Gastrocnemius medialis (tissue), 4 donors: ENCODE results near the gene GPR132.

Experiments used
- POLR2A ChIP-seq, 2 donors: fragments of 450-650 bp; IDR thresholded peaks; one replicate each; pipeline ENCODE4 v1.6.1; 2017; ENCODE audit warnings: antibody characterized with exemption in 2 of 2, mild to moderate bottlenecking in 2 of 2, moderate library complexity in 2 of 2
- TF ChIP-seq, protein P1 (sequence below), 5 experiments: fragments of 450-650 bp in 3 of 5; fragments of 200-600 bp in 2 of 5; sonication (generic) in 2 of 5; IDR thresholded peaks in 4 of 5; conservative IDR thresholded peaks in 1 of 5; 1 replicate in 4 of 5; 2 replicates in 1 of 5; pipeline ENCODE4 v1.5.1; 2016 to 2019; ENCODE audit warnings: antibody characterized with exemption in 5 of 5, mild to moderate bottlenecking in 3 of 5, moderate library complexity in 3 of 5

DNA sequence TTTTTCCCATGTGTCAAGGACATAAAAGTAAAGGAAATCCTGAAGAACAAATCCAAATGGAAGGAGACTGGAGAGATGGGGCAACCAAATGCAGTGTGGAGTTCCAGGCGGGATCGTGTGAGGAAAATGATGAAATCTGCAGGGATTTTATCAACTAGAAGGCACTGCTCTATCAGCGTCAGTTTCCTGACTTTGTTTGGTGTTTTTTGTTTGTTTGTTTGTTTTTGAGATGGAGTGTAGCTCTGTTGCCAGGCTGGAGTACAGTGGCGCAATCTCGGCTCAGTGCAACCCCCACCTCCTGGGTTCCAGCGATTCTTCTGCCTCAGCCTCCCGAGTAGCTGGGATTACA is 43.3 kb upstream of the GPR132 start:
- TF ChIP-seq, protein P1, sequence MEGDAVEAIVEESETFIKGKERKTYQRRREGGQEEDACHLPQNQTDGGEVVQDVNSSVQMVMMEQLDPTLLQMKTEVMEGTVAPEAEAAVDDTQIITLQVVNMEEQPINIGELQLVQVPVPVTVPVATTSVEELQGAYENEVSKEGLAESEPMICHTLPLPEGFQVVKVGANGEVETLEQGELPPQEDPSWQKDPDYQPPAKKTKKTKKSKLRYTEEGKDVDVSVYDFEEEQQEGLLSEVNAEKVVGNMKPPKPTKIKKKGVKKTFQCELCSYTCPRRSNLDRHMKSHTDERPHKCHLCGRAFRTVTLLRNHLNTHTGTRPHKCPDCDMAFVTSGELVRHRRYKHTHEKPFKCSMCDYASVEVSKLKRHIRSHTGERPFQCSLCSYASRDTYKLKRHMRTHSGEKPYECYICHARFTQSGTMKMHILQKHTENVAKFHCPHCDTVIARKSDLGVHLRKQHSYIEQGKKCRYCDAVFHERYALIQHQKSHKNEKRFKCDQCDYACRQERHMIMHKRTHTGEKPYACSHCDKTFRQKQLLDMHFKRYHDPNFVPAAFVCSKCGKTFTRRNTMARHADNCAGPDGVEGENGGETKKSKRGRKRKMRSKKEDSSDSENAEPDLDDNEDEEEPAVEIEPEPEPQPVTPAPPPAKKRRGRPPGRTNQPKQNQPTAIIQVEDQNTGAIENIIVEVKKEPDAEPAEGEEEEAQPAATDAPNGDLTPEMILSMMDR (IDR thresholded peaks at IDR 0.05 in 4 of 5, conservative IDR thresholded peaks at IDR 0.05 in 1 of 5) = no peak
- TF ChIP-seq POLR2A (IDR thresholded peaks at IDR 0.05) = no peak
